HCT116 (cell line): ENCODE results near the gene RPL18. TPM values are rescaled to one million over a fixed set of nuclear protein-coding genes. Genes with fewer than 3 reads are reported as not detected.

Experiments
- ATAC-seq: fragments of 200-7000 bp; cut with Tn5 transposase; 2 replicates; pipeline ENCODE4 v1.9.1; 2020; ENCODE audit warnings: mild to moderate bottlenecking, moderate library complexity
- BruUV-seq: library from RNA; stranded (reverse); fragments of 400-500 nt; replicated peaks from 2 replicates; lab custom pipeline; 2021; lab: Mats Ljungman, UMichigan
- CTCF ChIA-PET: fragments of 300-600 bp; sonication (Branson Sonifier 250); formaldehyde crosslinking; loops from one replicate; lab custom pipeline; 2021; ENCODE audit warnings: antibody characterized with exemption; lab: Charles Lee
- POLR2A ChIA-PET: fragments of 300-600, 350-600 bp; sonication (Branson Sonifier 250); formaldehyde crosslinking; loops from one replicate; lab custom pipeline; 2021; ENCODE audit warnings: antibody characterized with exemption; lab: Charles Lee
- RAD21 ChIA-PET, 2 experiments: fragments of 300-600 bp; sonication (Branson Sonifier 250); formaldehyde crosslinking; loops; one replicate each; lab custom pipeline; 2023; ENCODE audit warnings: low total read pairs in 2 of 2; ENCODE audit not compliant: uncharacterized antibody in 2 of 2, unreplicated experiment in 2 of 2, low non-redundant PET in 1 of 2; lab: Charles Lee
- DNase-seq: peaks from one replicate; pipeline ENCODE4 v3.0.0-alpha.2; 2010; ENCODE audit warnings: low read depth, low spot score
- H2AFZ ChIP-seq: fragments of 200-600 bp; shearing (Covaris generic), sonication (generic); 2 replicates; pipeline ENCODE4 v1.6.1; 2017; ENCODE audit warnings: low read depth, mixed run types, mixed read lengths, antibody characterized with exemption, low read length; ENCODE audit not compliant: poor library complexity, severe bottlenecking
- H3K27ac ChIP-seq: 2 replicates; pipeline ENCODE4 v1.5.1; 2012; ENCODE audit warnings: low read depth, low read length
- H3K27me3 ChIP-seq: fragments of 200-600 bp; sonication (generic); 2 replicates; pipeline ENCODE4 v1.6.1; 2016; ENCODE audit warnings: mixed run types, low read length, mixed read lengths; ENCODE audit not compliant: insufficient read depth
- H3K36me3 ChIP-seq, 2 experiments: fragments of 200-500 bp in 1 of 2; fragments of 200-600 bp in 1 of 2; sonication (Bioruptor generic) in 1 of 2; sonication (generic) in 1 of 2; 2 replicates each; pipeline versions ENCODE4 v1.5.1 to v1.6.1; 2014 to 2016; ENCODE audit warnings: low read length in 2 of 2, inconsistent platforms in 1 of 2, mixed read lengths in 1 of 2, mixed run types in 1 of 2; ENCODE audit not compliant: insufficient read depth in 2 of 2, control insufficient read depth in 1 of 2
- H3K4me1 ChIP-seq, 2 experiments: fragments of 200-600 bp in 1 of 2; sonication (generic) in 1 of 2; 2 replicates each; pipeline versions ENCODE4 v1.5.1 to v1.6.1; 2012 to 2017; ENCODE audit warnings: low read length in 2 of 2, inconsistent platforms in 1 of 2, mild to moderate bottlenecking in 1 of 2, mixed read lengths in 1 of 2, mixed run types in 1 of 2, moderate library complexity in 1 of 2; ENCODE audit not compliant: insufficient read depth in 2 of 2, control insufficient read depth in 1 of 2
- H3K4me2 ChIP-seq: fragments of 200-600 bp; sonication (generic); 2 replicates; pipeline ENCODE4 v1.6.1; 2017; ENCODE audit warnings: mixed run types, low read length, mixed read lengths
- H3K4me3 ChIP-seq, 2 experiments: fragments of 200-600 bp in 1 of 2; sonication (generic) in 1 of 2; replicated peaks in 1 of 2; 2 replicates each; pipeline ENCODE4 v1.5.1; 2011 to 2016; ENCODE audit warnings: low read length in 2 of 2, control low read depth in 1 of 2, low read depth in 1 of 2, mild to moderate bottlenecking in 1 of 2, mixed read lengths in 1 of 2, mixed run types in 1 of 2
- H3K79me2 ChIP-seq: fragments of 200-600 bp; sonication (generic); 2 replicates; pipeline ENCODE4 v1.6.1; 2017; ENCODE audit warnings: mild to moderate bottlenecking, mixed run types, low read length, moderate library complexity, mixed read lengths; ENCODE audit not compliant: insufficient read depth
- H3K9ac ChIP-seq: fragments of 200-600 bp; sonication (generic); 2 replicates; pipeline ENCODE4 v1.6.1; 2016; ENCODE audit warnings: low read length, mixed read lengths
- H3K9me2 ChIP-seq: fragments of 200-600 bp; sonication (generic), shearing (Covaris generic); 2 replicates; pipeline ENCODE4 v1.6.1; 2017; ENCODE audit warnings: mixed run types, mild to moderate bottlenecking, moderate library complexity; ENCODE audit not compliant: insufficient read depth
- H3K9me3 ChIP-seq, 2 experiments: fragments of 200-500 bp in 1 of 2; fragments of 200-600 bp in 1 of 2; sonication (Bioruptor generic) in 1 of 2; sonication (generic) in 1 of 2; 2 replicates each; pipeline ENCODE4 v1.6.1; 2014 to 2017; ENCODE audit warnings: low read length in 2 of 2, mixed read lengths in 2 of 2, inconsistent platforms in 1 of 2, low read depth in 1 of 2, mild to moderate bottlenecking in 1 of 2, mixed run types in 1 of 2, moderate library complexity in 1 of 2; ENCODE audit not compliant: control insufficient read depth in 1 of 2, insufficient read depth in 1 of 2
- H4K20me1 ChIP-seq: fragments of 200-600 bp; sonication (generic), shearing (Covaris generic); 2 replicates; pipeline ENCODE4 v1.6.1; 2017; ENCODE audit warnings: mixed run types, mild to moderate bottlenecking, moderate library complexity; ENCODE audit not compliant: insufficient read depth
- ATF3 ChIP-seq: IDR thresholded peaks from 2 replicates; pipeline ENCODE4 v1.6.1; 2012
- EZH2 ChIP-seq: fragments of 200-600 bp; sonication (generic); IDR thresholded peaks from 2 replicates; pipeline ENCODE4 v1.6.1; 2017; ENCODE audit warnings: antibody characterized with exemption, mixed run types
- JUND ChIP-seq: IDR thresholded peaks from 2 replicates; pipeline ENCODE4 v1.6.1; 2012
- SRF ChIP-seq: IDR thresholded peaks from 2 replicates; pipeline ENCODE4 v1.6.1; 2012; ENCODE audit warnings: low read depth
- ZBTB33 ChIP-seq: IDR thresholded peaks from 2 replicates; pipeline ENCODE4 v1.6.1; 2011; ENCODE audit warnings: mild to moderate bottlenecking, low read length, moderate library complexity; ENCODE audit not compliant: insufficient replicate concordance; ENCODE audit errors: extremely low read depth
- ZNF274 ChIP-seq: fragments of 200-500 bp; sonication (Bioruptor generic); IDR thresholded peaks from 2 replicates; pipeline ENCODE4 v1.6.1; 2014; ENCODE audit warnings: mild to moderate bottlenecking, low read depth, low read length, inconsistent platforms
- intact Hi-C: fragments of 100-400 bp; cut with micrococcal nuclease; formaldehyde crosslinking; loops from 2 replicates; pipeline ENCODE4 v1.10.0; 2022
- total RNA-seq: library from RNA; stranded (reverse); gene quantifications from one replicate; pipeline ENCODE4 v1.2.1, GENCODE V29; 2021; ENCODE audit not compliant: unreplicated experiment
- TF ChIP-seq, protein P1 (sequence below): IDR thresholded peaks from 2 replicates; pipeline ENCODE4 v1.6.1; 2012; ENCODE audit warnings: low read depth

RPL18 gene
- total RNA-seq, 1 experiment from 2014 or later, result 2,006 TPM

- POLR2A ChIA-PET, result interaction anchor here (0.7 kb wide), 1 partner anchor 35 kb away, joined by 5 read pairs; the partner anchor contains the start of genes RPL18 and SPHK2
- H3K27ac ChIP-seq, result no peak overlapping the region
Measured at GRCh38 chr19:48654299-48655059, 35.5 kb upstream of the RPL18 start.

More at GRCh38 chr19:48654299-48655059, 35.5 kb upstream of the RPL18 start:
- H3K4me2 ChIP-seq, result no peak overlapping the region
- no peak overlapping the region for H3K4me3 ChIP-seq
- H4K20me1 ChIP-seq, result no peaks in the 10 kb centered on the region
- no peaks in the 10 kb centered on the region for H3K9me2 ChIP-seq
- H3K27me3 ChIP-seq, result no peaks in the 10 kb centered on the region
- intact Hi-C loops, result no loop called here
- TF ChIP-seq SRF (no peak), ATF3 (no peak), EZH2 (no peak), ZNF274 (no peak), JUND (no peak), ZBTB33 (no peak)
- TF ChIP-seq, protein P1, sequence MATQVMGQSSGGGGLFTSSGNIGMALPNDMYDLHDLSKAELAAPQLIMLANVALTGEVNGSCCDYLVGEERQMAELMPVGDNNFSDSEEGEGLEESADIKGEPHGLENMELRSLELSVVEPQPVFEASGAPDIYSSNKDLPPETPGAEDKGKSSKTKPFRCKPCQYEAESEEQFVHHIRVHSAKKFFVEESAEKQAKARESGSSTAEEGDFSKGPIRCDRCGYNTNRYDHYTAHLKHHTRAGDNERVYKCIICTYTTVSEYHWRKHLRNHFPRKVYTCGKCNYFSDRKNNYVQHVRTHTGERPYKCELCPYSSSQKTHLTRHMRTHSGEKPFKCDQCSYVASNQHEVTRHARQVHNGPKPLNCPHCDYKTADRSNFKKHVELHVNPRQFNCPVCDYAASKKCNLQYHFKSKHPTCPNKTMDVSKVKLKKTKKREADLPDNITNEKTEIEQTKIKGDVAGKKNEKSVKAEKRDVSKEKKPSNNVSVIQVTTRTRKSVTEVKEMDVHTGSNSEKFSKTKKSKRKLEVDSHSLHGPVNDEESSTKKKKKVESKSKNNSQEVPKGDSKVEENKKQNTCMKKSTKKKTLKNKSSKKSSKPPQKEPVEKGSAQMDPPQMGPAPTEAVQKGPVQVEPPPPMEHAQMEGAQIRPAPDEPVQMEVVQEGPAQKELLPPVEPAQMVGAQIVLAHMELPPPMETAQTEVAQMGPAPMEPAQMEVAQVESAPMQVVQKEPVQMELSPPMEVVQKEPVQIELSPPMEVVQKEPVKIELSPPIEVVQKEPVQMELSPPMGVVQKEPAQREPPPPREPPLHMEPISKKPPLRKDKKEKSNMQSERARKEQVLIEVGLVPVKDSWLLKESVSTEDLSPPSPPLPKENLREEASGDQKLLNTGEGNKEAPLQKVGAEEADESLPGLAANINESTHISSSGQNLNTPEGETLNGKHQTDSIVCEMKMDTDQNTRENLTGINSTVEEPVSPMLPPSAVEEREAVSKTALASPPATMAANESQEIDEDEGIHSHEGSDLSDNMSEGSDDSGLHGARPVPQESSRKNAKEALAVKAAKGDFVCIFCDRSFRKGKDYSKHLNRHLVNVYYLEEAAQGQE, result no peak
- ATAC-seq (no peak), DNase-seq (no peak)
- BruUV-seq, result no TSS peak
- no peak overlapping the region for H3K9ac ChIP-seq
- ChIA-PET CTCF (no interaction called here), RAD21 (no interaction called here)
- no peaks in the 10 kb centered on the region for H3K36me3 ChIP-seq
- no peaks in the 10 kb centered on the region for H3K9me3 ChIP-seq
- no peak overlapping the region for H2AFZ ChIP-seq
- peaks cover 9 to 43% of the 10 kb centered on the region in 2 experiments for H3K4me1 ChIP-seq
- H3K79me2 ChIP-seq, result no peaks in the 10 kb centered on the region
